Stimulated activated CD4-positive, alpha-beta T cell treated with anti-CD3 and anti-CD28 coated beads, Interleukin-12 subunit alpha, Interleukin-12 subunit beta, amount 100 ng/mL, for 48 hours (primary cell): Measurements from ENCODE around the gene PTPRN2.
"Not testable (repeated sequence)": the region's sequence is repeated elsewhere in the genome, so short reads cannot be mapped to it uniquely, and the experiment has no call there.

Experiments
- DNase-seq, 3 donors: peaks; one replicate each; pipeline ENCODE4 v3.0.0-alpha.2; 2020; ENCODE audit warnings: low read depth in 2 of 3, low spot score in 1 of 3

PTPRN2 gene

GRCh38 chr7:158049271-158049670 lies 538.4 kb downstream of the PTPRN2 start:
- no peak for DNase-seq

DNA sequence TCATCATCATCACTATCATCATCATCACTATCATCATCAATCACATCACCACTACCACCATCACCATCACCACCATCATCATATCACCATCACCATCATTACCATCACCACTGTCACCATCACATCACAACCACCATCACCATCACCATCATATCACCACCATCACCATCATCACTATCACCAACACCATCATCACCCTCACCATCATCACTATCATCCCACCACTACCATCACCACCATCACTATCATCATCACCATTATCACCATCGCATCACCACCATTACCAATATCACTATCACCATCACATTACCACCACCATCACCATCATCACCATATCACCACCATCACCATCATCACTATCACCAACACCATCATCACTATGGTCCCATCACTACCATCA lies 539.1 kb downstream of the PTPRN2 start:
- DNase-seq = no peak

DNA sequence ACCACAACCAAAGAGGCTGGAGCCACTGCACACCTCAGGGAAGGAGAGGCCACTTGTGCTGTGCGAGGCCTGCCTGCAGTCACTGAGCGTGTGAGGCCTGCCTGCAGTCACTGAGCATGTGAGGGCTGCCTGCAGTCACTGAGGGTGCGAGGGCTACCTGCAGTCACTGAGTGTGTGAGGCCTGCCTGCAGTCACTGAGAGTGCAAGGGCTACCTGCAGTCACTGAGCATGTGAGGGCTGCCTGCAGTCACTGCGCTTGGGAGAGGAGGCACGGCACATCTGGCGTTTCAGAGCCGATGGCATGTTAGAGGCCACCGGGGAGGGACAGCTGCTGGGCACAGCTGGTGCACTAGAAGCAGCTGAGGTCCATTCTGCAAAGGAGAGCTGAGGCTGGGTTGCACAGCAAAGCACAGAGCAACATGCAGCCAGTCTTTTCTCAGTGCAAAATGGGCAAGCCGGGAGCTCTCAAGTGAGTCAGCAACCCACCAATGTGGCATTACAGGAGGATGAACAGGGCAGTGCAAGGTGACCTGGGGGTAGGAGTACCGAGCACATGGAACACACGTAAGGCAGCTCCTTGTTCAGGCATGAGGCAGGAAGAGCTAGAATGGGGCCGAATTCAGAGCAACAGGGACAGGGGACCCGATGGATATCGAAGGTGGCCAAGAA lies 540.1 kb downstream of the PTPRN2 start:
- DNase-seq = no peak

DNA sequence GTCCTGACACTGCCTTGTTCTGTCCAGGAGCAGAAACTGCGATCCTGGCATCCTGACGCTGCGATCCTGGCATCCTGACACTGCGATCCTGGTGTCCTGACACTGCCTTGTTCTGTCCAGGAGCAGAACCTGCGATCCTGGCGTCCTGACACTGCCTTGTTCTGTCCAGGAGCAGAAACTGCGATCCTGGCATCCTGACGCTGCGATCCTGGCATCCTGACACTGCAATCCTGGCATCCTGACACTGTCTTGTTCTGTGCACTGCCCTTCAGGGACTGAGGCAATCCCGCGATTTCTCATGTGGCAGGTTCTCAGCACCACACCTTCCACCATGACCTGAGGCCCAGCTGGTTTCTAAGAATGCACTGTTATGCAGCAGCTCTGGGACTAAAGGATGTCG lies 541.4 kb downstream of the PTPRN2 start:
- not testable (repeated sequence) for DNase-seq

DNA sequence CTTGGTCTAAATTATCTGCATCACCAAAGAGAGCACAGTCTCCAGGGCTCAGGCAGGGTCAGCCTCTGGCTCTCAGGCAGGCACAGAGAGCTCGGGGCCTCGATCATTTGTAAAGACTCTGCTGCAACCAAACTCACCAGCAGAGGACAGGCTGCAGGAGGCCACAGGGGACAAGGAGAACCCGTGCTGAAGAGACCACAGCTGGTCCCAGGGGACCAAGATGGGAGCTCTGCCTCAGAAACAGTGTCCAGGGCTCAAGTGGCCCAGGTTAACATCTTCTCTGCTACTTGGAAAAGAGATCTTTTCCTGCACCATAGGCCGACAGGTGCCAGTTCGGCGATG lies 543.2 kb downstream of the PTPRN2 start:
- DNase-seq = no peak

GRCh38 chr7:158043551-158044481 lies 543.8 kb downstream of the PTPRN2 start:
- DNase-seq = no peak

DNA sequence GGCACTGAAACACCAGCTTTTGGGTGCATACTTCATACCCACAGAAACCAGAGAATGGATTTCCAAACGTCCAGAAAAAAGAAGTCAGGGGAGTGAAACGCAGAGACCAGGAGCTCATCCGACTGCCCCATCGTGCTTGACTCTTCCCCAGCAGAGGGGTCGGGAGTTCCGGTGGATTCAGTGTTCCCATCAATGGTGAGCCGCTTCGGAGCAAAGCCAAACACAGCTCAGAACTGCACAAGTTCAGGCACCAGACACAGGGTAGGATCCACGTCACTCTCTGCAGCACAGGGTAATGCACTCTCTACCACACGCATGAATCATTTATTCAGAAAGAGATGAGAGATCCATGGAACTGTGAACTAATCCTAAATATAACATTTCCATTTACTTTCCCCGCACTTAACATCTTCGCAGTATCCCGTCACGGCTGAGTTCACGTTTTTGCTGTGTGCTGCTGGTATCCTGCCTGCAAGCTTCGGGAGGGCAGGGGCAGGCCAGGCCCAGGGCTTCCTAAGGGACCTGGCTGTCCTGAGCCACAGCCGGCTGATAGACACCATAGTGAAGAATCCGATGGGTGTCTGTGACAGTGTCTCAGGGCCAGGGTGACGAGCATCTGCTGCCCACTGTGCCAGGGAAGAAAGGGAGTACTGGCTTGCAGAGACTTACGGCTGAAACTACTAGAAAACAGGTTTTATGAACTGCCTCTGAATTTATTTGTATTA lies 545.3 kb downstream of the PTPRN2 start:
- DNase-seq = no peak

DNA sequence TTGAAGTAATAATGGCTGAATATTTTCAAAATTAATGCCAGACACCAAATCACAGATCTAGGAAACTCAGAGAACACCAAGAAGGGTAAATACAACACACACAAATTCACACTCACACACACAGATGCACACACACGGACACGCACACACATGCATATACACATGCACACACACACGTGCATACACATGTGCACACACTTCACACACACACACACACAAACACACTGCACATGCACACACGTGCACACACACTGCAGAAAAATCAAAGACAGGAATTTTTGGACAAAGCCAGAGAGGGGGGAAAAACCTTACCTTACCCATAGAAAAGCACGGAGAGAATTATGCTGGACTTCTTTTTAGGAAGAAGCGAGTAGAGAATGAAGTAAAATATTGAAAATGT lies 547.4 kb downstream of the PTPRN2 start:
- DNase-seq = no peak

GRCh38 chr7:158039270-158039669 lies 548.4 kb downstream of the PTPRN2 start:
- DNase-seq = no peak

GRCh38 chr7:158037211-158037610 lies 550.4 kb downstream of the PTPRN2 start:
- no peak for DNase-seq

DNA sequence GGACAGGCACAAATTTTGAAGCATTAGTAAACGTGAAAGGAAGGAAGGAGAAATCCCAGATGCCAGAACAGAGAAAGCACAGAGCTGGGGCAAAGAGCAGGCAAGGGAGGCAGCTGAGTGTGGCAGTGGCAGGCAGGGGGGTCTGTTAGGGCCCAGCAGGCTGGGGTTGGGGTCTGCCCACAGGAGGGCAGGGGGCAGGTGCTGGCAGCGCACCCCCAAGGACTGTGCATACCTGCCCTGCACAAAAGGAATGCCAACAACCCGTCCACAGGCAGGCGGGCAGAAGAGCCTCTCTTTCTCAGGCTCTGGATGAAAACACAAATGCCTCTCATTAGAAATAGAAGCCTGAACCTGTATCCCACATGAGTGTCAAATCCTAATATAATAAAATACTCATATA lies 552.3 kb downstream of the PTPRN2 start:
- DNase-seq = no peak

GRCh38 chr7:158034571-158034970 lies 553.1 kb downstream of the PTPRN2 start:
- no peak for DNase-seq

GRCh38 chr7:158033925-158034324 lies 553.7 kb downstream of the PTPRN2 start:
- DNase-seq = not testable (repeated sequence)

DNA sequence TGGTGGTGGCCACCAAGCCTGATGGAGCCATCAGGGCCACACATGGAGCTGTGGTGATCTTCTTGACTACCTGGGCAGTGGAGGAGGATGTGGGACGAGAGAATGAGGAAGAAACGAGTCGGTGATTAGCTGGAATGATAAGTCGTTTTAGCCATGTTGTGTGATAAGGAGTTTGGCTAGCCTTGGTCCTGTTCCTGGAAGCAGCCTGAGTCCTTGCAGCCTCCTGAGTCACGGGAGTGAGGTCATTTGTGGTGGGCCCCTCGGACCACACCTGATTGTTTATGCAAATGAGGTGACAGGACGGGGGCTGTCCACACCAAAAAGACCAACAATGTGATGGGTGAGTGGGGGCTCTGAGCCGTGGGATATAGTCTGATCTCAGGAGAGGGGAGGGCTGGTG lies 554.4 kb downstream of the PTPRN2 start:
- DNase-seq = no peak

DNA sequence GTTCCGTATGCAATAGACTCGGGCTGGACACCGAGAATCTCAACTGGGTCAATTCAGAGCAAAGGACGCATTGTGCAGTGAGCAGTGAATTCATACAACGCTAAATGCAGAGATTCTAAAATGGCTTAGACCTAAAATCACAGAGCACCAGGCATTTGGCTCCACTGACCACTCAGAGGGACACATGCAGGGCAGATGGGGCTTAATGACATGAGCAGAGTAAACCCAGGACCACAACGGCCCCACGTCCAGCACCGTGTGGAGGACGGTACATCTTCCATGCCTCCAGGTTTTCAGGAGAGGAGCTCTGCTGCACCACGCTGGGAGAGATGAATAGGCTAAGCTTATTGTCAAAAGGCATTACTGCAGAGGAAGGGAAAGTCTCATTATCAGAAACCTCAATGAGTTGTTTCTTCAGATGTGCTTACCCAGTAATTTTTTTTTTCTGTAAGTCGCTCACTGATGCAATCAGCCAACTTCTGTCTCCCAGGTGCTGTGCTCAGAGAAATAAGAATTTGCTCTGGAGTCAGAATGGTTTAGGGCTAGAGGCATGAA lies 555.0 kb downstream of the PTPRN2 start:
- DNase-seq = no peak

GRCh38 chr7:158031867-158032308 lies 555.7 kb downstream of the PTPRN2 start:
- DNase-seq = no peak

DNA sequence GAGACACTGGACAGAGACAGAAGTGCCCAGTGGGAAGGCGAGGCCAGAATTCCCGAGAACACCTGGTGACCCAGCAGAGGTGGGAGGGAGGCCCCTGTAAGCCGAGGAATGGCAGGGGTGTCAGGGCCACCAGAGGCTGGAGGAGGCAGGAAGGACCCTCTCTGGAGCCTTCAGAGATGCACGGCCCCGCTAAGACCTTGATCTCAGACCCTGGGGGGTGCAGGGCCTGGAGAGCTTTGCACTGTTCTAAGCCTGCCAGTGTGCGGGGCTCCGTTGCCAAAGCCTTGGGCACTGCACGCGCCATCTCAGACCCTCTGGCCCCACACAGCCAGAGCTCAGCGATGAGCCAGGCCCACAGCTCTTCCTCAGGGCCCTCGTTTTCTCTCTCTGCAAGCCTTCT lies 557.1 kb downstream of the PTPRN2 start:
- no peak for DNase-seq

GRCh38 chr7:158030071-158030470 lies 557.6 kb downstream of the PTPRN2 start:
- no peak for DNase-seq

GRCh38 chr7:158029509-158029908 lies 558.1 kb downstream of the PTPRN2 start:
- no peak for DNase-seq

- DNase-seq = no peak
These were observed 558.7 kb downstream of the PTPRN2 start for GRCh38 chr7:158028971-158029370.

GRCh38 chr7:158028290-158028941 lies 559.2 kb downstream of the PTPRN2 start:
- no peak for DNase-seq
